Liver (tissue), 3 donors: ENCODE measurements around the gene EFCC1.

Experiments
- FOXA1 ChIP-seq: IDR thresholded peaks from 2 replicates; pipeline ENCODE4 v1.6.1; 2016; ENCODE audit warnings: antibody characterized with exemption
- HNF4A ChIP-seq, 2 donors: conservative IDR thresholded peaks; 2 replicates each; pipeline ENCODE4 v1.6.1; 2016; ENCODE audit warnings: antibody characterized with exemption in 2 of 2, mild to moderate bottlenecking in 2 of 2
- JUND ChIP-seq, 2 donors: IDR thresholded peaks; 2 replicates each; pipeline ENCODE4 v1.6.1; 2016; ENCODE audit warnings: antibody characterized with exemption in 2 of 2
- RAD21 ChIP-seq, 2 donors: IDR thresholded peaks; 2 replicates each; pipeline ENCODE4 v1.6.1; 2016; ENCODE audit warnings: antibody characterized with exemption in 2 of 2, mild to moderate bottlenecking in 2 of 2
- SP1 ChIP-seq: IDR thresholded peaks from 2 replicates; pipeline ENCODE4 v1.6.1; 2018; ENCODE audit warnings: antibody characterized with exemption, mild to moderate bottlenecking
- TAF1 ChIP-seq: conservative IDR thresholded peaks from 2 replicates; pipeline ENCODE4 v1.6.1; 2016; ENCODE audit warnings: antibody characterized with exemption, mild to moderate bottlenecking
- YY1 ChIP-seq: IDR thresholded peaks from 2 replicates; pipeline ENCODE4 v1.6.1; 2016; ENCODE audit warnings: antibody characterized with exemption, mild to moderate bottlenecking
- TF ChIP-seq, protein P1 (sequence below): IDR thresholded peaks from 2 replicates; pipeline ENCODE4 v1.6.1; 2016; ENCODE audit warnings: antibody characterized with exemption, mild to moderate bottlenecking
- TF ChIP-seq, protein P2 (sequence below): fragments of 150-350 bp; IDR thresholded peaks from 2 replicates; pipeline ENCODE4 v1.5.1; 2017; ENCODE audit warnings: improper control_type of control experiment, low read depth, low read length; ENCODE audit not compliant: missing input control
- TF ChIP-seq, protein P3 (sequence below): IDR thresholded peaks from 2 replicates; pipeline ENCODE4 v1.6.1; 2016; ENCODE audit warnings: antibody characterized with exemption
- TF ChIP-seq, protein P4 (sequence below): IDR thresholded peaks from 2 replicates; pipeline ENCODE4 v1.6.1; 2016; ENCODE audit warnings: antibody characterized with exemption
- TF ChIP-seq, protein P5 (sequence below): IDR thresholded peaks from 2 replicates; pipeline ENCODE4 v1.6.1; 2016; ENCODE audit warnings: antibody characterized with exemption
- donor health status: healthy.
- donor health status: healthy.

DNA sequence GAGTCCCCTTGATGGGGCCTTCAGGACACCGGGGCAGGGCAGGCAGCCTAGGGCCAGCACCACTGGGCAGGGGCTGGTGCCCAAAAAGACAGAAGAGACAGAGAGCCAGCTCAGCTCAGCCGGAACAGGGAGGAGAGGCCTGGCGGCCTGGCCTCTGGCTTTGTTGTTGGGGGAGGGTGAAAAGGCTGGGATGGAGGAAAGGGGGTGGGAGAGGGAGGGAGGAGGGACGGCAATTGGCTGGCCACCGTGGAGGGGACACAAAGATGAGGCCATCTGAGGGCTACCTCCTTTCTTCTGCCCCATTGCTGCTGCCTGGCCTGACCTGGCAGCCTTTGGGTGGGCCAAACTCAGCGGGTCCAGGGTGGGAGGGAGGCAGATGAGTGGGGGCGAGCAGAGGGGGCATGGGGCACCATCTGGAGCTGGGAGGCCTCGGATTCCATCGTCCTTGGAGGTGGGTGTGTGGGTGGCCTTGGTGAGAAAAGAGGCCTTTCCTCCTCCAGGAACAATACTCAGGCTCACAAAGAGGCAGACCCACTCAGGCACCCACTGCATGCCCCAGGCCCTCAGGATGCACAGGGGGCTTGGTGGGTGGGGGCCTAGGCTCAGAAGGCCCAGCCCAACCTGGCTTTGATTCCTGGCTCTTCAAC is 9.3 kb downstream of the EFCC1 start:
- TF ChIP-seq RAD21 (IDR thresholded peaks at IDR 0.05): no peak
- TF ChIP-seq, protein P1, sequence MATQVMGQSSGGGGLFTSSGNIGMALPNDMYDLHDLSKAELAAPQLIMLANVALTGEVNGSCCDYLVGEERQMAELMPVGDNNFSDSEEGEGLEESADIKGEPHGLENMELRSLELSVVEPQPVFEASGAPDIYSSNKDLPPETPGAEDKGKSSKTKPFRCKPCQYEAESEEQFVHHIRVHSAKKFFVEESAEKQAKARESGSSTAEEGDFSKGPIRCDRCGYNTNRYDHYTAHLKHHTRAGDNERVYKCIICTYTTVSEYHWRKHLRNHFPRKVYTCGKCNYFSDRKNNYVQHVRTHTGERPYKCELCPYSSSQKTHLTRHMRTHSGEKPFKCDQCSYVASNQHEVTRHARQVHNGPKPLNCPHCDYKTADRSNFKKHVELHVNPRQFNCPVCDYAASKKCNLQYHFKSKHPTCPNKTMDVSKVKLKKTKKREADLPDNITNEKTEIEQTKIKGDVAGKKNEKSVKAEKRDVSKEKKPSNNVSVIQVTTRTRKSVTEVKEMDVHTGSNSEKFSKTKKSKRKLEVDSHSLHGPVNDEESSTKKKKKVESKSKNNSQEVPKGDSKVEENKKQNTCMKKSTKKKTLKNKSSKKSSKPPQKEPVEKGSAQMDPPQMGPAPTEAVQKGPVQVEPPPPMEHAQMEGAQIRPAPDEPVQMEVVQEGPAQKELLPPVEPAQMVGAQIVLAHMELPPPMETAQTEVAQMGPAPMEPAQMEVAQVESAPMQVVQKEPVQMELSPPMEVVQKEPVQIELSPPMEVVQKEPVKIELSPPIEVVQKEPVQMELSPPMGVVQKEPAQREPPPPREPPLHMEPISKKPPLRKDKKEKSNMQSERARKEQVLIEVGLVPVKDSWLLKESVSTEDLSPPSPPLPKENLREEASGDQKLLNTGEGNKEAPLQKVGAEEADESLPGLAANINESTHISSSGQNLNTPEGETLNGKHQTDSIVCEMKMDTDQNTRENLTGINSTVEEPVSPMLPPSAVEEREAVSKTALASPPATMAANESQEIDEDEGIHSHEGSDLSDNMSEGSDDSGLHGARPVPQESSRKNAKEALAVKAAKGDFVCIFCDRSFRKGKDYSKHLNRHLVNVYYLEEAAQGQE: no peak
- TF ChIP-seq YY1: no peak
- TF ChIP-seq, protein P2, sequence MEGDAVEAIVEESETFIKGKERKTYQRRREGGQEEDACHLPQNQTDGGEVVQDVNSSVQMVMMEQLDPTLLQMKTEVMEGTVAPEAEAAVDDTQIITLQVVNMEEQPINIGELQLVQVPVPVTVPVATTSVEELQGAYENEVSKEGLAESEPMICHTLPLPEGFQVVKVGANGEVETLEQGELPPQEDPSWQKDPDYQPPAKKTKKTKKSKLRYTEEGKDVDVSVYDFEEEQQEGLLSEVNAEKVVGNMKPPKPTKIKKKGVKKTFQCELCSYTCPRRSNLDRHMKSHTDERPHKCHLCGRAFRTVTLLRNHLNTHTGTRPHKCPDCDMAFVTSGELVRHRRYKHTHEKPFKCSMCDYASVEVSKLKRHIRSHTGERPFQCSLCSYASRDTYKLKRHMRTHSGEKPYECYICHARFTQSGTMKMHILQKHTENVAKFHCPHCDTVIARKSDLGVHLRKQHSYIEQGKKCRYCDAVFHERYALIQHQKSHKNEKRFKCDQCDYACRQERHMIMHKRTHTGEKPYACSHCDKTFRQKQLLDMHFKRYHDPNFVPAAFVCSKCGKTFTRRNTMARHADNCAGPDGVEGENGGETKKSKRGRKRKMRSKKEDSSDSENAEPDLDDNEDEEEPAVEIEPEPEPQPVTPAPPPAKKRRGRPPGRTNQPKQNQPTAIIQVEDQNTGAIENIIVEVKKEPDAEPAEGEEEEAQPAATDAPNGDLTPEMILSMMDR: no peak
- TF ChIP-seq, protein P3, sequence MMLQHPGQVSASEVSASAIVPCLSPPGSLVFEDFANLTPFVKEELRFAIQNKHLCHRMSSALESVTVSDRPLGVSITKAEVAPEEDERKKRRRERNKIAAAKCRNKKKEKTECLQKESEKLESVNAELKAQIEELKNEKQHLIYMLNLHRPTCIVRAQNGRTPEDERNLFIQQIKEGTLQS: no peak
- TF ChIP-seq, protein P4, sequence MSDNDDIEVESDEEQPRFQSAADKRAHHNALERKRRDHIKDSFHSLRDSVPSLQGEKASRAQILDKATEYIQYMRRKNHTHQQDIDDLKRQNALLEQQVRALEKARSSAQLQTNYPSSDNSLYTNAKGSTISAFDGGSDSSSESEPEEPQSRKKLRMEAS: no peak
- no peak for TF ChIP-seq JUND (IDR thresholded peaks at IDR 0.05)
- TF ChIP-seq, protein P5, sequence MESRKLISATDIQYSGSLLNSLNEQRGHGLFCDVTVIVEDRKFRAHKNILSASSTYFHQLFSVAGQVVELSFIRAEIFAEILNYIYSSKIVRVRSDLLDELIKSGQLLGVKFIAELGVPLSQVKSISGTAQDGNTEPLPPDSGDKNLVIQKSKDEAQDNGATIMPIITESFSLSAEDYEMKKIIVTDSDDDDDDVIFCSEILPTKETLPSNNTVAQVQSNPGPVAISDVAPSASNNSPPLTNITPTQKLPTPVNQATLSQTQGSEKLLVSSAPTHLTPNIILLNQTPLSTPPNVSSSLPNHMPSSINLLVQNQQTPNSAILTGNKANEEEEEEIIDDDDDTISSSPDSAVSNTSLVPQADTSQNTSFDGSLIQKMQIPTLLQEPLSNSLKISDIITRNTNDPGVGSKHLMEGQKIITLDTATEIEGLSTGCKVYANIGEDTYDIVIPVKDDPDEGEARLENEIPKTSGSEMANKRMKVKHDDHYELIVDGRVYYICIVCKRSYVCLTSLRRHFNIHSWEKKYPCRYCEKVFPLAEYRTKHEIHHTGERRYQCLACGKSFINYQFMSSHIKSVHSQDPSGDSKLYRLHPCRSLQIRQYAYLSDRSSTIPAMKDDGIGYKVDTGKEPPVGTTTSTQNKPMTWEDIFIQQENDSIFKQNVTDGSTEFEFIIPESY: no peak
- no peak for TF ChIP-seq TAF1
- TF ChIP-seq HNF4A (conservative IDR thresholded peaks at IDR 0.05): no peak
- no peak for TF ChIP-seq FOXA1
- TF ChIP-seq SP1: no peak
